GM12864 (cell line): Measurements from ENCODE around the gene SLFN5.

Experiments
- DNase-seq: peaks from one replicate; pipeline ENCODE4 v3.0.0-alpha.2; 2011; ENCODE audit warnings: low read depth
- H3K4me3 ChIP-seq: 2 replicates; pipeline ENCODE4 v1.5.1; 2011; ENCODE audit warnings: mild to moderate bottlenecking, low read depth, low read length, control low read depth
- TF ChIP-seq, protein P1 (sequence below): IDR thresholded peaks from 2 replicates; pipeline ENCODE4 v1.5.1; 2011; ENCODE audit warnings: low read depth, mild to moderate bottlenecking, moderate library complexity, low read length, control low read depth, inconsistent platforms; ENCODE audit errors: missing control alignments

The SLFN5 gene

DNA sequence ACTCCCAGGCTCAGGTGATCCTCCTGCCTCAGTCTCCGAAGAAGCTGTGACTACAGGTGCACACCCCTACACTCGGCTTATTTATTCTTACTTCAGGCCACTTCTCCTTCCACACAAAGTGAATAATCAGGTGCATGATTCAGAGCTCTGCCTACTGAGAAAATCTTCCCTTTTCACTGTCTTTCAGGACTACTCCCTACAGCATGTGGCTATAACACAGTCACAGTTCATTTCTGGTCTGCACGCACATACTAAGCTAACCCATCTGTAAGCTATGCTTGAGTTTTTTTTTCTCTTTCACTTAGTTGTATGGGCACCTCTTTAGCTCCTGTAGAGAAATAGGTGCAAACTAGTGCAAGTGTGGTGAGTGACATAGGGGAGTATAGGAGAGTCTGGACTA lies 7.6 kb upstream of the SLFN5 start:
- TF ChIP-seq, protein P1, sequence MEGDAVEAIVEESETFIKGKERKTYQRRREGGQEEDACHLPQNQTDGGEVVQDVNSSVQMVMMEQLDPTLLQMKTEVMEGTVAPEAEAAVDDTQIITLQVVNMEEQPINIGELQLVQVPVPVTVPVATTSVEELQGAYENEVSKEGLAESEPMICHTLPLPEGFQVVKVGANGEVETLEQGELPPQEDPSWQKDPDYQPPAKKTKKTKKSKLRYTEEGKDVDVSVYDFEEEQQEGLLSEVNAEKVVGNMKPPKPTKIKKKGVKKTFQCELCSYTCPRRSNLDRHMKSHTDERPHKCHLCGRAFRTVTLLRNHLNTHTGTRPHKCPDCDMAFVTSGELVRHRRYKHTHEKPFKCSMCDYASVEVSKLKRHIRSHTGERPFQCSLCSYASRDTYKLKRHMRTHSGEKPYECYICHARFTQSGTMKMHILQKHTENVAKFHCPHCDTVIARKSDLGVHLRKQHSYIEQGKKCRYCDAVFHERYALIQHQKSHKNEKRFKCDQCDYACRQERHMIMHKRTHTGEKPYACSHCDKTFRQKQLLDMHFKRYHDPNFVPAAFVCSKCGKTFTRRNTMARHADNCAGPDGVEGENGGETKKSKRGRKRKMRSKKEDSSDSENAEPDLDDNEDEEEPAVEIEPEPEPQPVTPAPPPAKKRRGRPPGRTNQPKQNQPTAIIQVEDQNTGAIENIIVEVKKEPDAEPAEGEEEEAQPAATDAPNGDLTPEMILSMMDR: no peak
- no peak for DNase-seq
- no peak overlapping the region for H3K4me3 ChIP-seq

- no peak for DNase-seq
- TF ChIP-seq, protein P1: no peak
- H3K4me3 ChIP-seq: no peak overlapping the region
These were observed 7.0 kb upstream of the SLFN5 start for GRCh38 chr17:35235917-35236316.

DNA sequence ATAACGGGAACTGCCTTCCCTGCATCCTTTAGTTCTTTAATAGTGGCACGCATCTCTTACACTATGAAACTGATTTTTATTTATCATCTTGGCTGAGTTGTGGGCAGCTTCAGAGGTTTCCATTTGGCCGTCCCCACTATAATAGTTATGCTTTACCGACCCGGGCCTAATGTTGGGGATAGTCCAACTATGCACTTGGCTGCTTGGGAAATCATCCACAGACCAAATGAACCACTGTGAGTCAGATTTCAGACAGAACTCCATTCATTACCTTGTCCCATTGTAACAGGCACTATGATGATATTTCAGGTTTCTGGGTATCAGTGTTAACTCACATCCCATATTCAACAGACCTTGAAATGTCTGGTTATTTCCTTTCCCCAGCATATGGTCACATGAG lies 6.1 kb upstream of the SLFN5 start:
- no peak for DNase-seq
- TF ChIP-seq, protein P1: no peak
- no peak overlapping the region for H3K4me3 ChIP-seq

GRCh38 chr17:35238821-35239220 lies 4.1 kb upstream of the SLFN5 start:
- no peak for DNase-seq
- TF ChIP-seq, protein P1: no peak
- H3K4me3 ChIP-seq: no peak overlapping the region

GRCh38 chr17:35239823-35240222 lies 3.0 kb upstream of the SLFN5 start:
- no peak overlapping the region for H3K4me3 ChIP-seq
- DNase-seq: no peak
- TF ChIP-seq, protein P1: no peak

- no peak overlapping the region for H3K4me3 ChIP-seq
- TF ChIP-seq, protein P1: no peak
- DNase-seq: no peak
These were observed 2.0 kb upstream of the SLFN5 start for GRCh38 chr17:35240861-35241260.

DNA sequence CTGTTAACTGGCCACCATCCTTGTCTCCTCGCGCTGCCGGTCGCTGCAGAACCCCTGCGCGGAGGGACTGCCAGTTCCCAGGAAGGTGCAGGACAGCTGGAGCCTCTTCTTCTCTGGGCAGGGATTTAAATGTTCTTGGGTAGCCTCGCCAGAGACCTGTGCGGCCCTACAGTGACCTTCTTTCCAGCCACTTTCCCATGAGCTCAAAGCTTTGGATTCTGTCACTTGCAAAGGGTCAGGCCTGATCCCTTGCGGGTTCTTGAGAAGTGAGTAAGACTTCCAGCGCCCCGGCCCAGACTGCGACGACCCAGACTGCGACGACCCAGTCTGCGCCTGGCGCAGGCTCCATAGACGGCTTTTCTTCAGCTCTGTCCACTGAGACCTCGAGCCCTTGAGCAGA lies 1.4 kb upstream of the SLFN5 start:
- DNase-seq: no peak
- peak overlapping the region; percentile 72; the same call in 1 of the 2 replicates for H3K4me3 ChIP-seq
- TF ChIP-seq, protein P1: no peak
